GM19043 (cell line): ENCODE data around the gene LDLRAD3.
"Not testable (repeated sequence)": the region's sequence is repeated elsewhere in the genome, so short reads cannot be mapped to it uniquely, and the experiment has no call there.

Experiments
- ATAC-seq: cut with Tn5 transposase; IDR thresholded peaks from one replicate; pipeline ENCODE4 v1.9.1; 2021; ENCODE audit warnings: low read depth; ENCODE audit not compliant: unreplicated experiment

The LDLRAD3 gene

DNA sequence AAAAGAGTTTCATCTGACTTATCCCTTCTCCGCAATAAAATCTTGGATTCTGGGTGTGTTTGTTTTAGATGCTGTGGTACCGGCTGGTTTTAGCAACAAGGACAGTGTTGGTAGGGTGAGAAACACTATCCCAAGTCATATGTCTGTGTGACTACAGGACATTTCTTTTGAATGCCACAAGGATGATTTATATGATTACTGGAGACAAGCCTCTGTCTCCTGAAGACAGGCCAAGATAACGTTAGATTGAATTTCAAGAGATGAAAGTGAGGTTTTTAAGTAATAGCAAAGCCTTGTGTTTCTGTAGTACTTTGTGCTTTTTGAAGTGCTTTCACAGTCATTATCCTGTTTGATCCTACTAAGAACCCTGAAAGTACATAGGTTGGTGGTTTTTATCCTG is 243.8 kb downstream of the LDLRAD3 start:
- no peak for ATAC-seq

GRCh38 chr11:36189735-36190134 is 245.9 kb downstream of the LDLRAD3 start:
- not testable (repeated sequence) for ATAC-seq

GRCh38 chr11:36191941-36192340 is 248.1 kb downstream of the LDLRAD3 start:
- no peak for ATAC-seq

DNA sequence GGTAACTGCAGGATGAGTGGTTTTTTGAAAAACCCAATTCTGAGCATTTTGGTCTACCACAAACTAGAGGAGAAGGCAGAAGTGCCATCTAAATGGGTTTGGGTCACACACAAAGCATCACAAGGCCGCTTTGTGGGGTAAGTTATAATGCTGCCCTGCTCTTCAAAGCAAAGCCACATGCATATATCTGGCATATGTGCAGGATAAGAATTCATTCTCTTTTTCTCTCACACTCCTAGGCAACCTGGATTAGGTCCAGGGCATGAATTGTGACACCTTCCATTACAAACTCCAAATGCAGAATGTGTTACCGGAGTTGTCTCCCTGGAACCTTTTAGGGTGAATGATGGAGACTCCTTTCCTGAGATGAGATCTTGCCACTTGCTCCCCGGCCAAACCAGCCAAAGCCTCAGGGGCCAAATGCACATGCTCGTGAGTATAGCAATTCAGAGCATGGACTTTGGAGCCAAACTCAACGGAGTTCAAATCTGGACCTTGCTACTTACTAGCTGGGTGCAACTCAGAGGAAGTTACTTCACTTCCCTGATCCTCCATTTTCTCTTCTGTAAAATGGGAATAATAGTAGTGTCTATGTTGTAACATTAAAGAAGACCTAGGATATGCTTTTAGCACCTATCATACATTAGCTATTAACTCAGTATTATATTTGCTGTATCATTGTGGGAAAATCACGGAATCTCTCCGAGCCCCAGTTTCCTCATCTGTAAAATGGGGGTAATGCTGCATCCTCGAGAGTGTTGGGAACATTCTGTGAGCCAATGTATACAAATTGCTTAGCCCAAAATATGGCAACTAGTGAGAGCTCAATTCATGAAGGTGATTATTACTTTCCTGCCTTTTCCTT is 248.8 kb downstream of the LDLRAD3 start:
- ATAC-seq: no peak

- no peak for ATAC-seq
These were observed 249.4 kb downstream of the LDLRAD3 start for GRCh38 chr11:36193290-36193619.

- no peak for ATAC-seq
These were observed 249.9 kb downstream of the LDLRAD3 start for GRCh38 chr11:36193721-36194120.

DNA sequence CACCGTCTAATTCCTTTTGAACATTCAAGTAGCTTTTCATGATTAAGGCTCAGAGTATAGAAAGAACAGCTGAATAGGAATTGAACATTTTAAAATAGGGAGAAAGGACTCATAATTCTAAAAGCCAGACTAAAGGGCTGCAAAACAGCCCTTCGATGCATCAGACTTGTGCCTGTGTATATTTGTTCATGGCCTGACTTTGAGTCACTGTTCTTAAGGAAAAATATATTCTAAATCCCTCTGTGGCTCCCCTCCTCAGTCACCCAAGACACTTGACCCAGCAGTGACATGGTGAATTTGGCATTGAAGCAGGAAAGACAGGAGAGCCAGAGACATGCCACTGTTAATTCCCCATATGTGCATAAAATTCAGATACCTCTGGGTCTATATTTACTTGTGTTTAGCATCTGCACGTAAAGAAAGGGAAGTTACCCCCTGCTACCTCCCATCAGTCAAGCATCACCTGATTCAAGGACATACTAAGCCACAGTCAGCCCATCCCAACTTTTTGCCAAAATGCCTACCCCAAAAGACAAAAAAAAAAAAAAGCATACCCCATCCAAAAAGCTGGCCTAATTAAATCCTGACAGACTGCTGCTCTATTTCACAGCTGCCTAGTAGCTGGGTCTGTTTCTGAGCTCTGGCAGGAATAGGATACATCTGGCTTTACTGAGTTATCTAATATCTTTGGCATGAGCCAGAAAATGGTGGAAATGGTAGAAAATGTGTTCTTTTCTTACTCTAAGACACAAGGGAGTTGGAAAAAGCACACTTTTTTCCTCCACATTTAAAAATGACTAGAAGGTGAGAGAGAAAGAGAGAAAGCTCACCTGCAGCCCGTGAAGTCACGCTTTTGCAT is 251.9 kb downstream of the LDLRAD3 start:
- ATAC-seq: no peak

DNA sequence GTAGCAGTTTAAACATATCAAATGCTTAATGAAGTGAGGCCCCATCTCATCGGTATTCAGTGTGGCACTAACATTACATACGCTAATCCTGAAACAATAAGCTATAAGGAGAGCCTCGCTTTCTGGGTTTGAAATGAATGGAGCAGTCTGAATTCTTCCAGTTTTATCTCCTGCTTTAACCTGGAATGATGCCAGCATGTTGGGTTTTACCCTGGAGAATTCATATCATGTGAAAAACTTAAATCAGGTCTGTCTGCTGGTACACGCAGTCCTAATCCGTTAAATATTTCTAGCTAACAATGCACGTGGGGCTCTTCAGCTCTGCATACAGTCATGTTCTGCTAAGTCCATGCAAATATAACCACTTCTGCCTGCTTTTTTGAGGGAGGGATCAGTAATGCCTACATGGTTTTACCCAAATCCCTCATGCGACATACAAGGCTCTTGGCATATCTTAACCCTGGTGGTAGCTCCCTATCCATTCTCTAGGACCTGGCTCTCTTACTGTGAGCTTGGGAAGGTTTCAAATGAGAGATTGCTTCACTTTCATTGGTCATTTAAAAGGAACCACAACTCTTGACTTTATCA is 252.6 kb downstream of the LDLRAD3 start:
- no peak for ATAC-seq

DNA sequence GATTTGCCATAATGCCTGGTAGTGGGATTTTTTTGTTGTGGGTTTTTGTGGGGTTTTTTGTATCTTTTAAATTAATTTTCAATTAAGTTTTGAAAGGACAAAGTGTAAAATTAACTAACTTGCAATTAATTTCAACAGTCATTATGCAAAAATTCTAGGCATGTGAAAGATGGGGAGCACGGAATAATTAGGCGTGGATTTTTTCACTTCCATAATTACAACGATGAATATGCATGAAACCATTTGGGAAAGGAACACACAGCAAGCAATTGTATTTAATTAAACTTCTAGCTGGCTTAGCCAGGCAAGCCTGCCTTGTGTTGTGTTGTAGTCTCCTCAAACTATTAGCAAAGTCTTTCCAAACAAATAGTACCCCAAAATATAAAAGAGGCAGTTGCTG is 257.5 kb downstream of the LDLRAD3 start:
- no peak for ATAC-seq

- ATAC-seq: no peak
These were observed 261.7 kb downstream of the LDLRAD3 start for GRCh38 chr11:36205536-36205935.

GRCh38 chr11:36210529-36210928 is 266.7 kb downstream of the LDLRAD3 start:
- no peak for ATAC-seq

GRCh38 chr11:36211761-36212430 is 268.0 kb downstream of the LDLRAD3 start:
- no peak for ATAC-seq

DNA sequence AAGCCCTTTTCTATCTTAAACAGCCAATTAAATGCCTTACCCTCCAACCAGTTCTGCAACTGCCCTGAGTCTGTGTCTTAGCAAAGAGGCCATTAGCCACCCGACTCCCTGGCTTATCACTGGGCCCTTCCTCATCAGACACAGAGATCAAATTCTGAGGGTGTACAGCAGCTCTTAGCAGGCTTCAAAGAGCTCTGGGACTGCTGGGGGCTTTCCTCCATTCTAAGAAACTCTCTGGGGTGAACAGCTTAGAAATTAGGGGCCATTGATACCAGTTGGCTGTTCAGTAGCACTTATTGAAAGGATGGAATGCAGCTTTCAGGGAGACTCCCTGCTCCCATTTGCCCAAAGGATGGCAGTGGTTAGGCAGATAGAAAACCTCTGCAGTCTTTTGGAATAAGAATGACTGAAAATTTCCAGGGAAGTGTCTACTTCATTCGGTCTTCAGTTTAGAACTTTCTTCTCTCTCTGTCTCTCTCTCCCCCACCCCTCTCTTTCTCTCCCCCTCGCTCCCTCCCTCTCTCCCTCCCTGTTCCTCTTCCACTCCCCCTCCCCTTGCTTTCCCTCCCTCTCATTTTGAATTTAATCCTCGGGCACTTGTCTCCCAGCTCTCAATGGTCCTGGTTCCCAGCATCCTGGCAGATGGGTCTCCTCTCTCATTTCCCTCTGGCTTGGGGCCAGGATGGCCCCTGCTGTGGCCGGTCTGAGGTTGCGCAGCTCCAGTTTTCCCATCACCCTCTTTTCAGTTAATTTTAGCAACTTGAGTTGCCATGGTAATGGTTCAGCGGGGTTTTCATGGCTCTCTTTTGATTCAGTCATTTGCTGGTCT is 268.9 kb downstream of the LDLRAD3 start:
- no peak for ATAC-seq

- no peak for ATAC-seq
These were observed 269.6 kb downstream of the LDLRAD3 start for GRCh38 chr11:36213393-36213840.

GRCh38 chr11:36214480-36214879 is 270.6 kb downstream of the LDLRAD3 start:
- no peak for ATAC-seq

DNA sequence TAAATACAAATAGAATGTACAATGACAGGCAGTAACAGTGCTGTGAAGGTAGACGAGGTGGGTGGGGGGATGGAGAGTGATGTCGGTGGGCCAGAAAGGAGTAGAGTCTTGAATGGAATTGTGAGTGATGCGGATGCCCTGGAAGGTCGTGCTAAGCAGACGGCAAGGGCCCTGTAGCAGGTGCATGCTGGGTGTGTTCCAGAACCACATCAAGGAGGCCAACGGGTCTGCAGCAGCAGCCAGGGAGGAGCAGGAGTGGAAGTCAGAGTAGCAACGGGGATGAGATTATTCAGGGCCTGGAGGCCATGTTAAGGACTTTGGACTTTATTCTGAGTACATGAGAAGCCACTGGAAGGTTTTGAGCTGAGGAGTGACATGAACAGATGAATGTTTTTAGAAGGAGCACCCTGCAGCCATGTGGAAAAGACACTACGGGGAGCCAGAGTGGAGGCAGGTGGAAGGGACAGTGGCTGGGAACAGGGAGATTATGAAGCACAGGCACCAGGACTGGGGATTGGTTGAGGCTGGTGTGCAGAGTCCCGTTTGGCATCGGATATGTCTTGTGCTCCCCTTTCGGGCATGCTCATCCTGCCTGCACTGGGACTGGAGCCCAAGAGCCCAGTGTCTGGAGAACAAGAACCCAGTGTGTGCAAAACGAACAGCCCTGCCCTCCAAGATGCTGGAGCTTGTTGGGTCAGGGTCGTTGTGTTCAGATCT is 271.3 kb downstream of the LDLRAD3 start:
- ATAC-seq: no peak

DNA sequence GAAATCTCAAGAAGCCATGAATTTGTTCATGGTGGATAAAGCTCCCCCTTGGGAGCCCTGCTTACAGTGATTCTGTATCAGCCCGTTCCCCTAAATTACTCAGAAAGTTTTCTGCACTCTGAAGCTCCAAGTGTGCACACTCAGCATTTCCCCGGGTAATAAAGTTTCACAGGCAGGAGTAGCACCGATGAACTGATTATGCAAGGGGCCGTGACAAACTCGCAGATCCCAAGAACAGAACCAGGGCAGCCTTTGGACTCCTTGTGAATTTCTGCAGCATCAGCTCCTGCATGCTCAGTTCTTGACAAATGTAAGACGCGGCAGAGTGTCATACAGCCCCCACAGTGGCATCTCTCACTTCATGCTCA is 271.8 kb downstream of the LDLRAD3 start:
- ATAC-seq: no peak

DNA sequence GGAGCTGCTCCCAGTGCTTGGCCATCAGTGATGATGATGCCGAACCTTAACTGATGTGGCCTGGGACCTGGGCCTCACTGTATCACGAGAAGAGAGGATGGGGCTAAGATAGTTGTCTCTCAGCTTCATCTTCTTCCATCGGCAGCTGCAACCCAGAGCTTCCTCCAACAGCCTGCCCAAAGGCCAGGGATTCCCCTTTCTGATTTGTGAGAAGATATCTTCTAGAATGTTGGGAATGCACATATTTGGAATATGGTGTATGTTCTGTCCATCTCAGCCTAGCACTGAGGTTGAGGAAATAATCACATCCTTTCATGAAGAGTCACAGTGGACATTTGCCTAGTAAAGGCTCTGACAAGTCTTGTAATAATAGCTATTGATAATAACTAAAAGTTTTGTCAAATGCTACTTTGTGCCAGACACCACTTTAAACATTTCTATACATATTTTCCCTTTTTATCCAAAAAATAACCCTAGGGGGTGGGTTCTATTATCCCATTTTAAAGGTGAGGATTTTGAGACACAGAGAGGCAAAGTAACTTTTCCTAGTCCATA is 272.3 kb downstream of the LDLRAD3 start:
- ATAC-seq: no peak

DNA sequence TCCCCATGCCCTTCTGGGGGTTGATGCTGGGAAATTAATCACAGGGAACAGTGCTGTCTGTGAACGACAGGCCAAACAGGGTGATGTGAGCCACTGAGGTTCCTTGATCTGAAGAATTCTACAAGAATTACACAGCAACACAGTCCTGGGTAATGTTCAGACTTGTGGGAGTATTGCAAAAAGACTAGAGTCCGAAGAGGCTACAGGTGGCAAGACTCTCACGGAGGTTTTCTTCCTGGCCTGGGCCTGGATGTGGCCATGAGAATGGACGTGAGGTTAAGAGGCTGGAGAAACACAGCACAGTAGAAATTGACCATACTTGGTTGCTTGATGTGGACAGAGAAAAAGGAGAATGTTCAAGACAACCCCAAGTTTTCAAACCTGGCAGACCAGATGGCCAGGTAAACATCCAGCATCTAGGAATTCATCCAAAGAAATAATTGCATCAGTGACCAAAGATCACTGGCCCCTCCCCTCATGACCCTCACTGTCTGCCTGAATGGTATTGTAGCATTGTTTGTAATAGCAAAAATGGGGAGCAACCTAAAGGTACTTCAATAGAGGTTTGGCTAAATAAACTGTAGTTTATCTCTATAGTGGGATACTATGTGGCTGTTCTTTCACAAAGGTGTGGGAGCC is 274.5 kb downstream of the LDLRAD3 start:
- ATAC-seq: no peak
